ENCODE results near the gene TLR3.

GRCh38 chr4:186068581-186069348 is at the start of gene TLR3:
- TF ChIP-seq CTCF (IDR thresholded peaks at IDR 0.05) (no peak), POLR2A (IDR thresholded peaks at IDR 0.05) (no peak), POLR2AphosphoS5 (IDR thresholded peaks at IDR 0.05) (no peak)
